Activated CD4-positive, alpha-beta T cell treated with anti-CD3 and anti-CD28 coated beads for 1 hour (primary cell): Measurements from ENCODE around the gene TNS4.

Experiments
- DNase-seq: peaks from one replicate; pipeline ENCODE4 v3.0.0-alpha.2; 2020

TNS4 gene

DNA sequence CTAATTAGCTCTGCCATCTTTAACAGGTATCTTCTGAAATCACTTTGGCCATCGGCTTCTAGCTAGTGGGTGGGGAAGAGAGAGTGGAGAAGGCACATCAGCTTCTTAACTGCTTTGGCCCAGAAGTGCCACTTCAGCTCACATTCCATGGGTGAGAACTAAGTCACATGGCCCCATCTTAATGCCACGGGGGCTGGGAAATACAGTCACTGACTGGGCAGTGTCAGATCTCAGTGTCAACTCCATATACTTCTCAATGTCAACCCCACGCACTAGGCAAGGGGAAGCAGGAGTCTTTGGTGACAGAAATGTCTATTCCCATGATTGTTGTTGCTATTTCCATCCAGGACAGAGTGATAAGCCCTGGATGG is 34.5 kb upstream of the TNS4 start:
- no peak for DNase-seq

DNA sequence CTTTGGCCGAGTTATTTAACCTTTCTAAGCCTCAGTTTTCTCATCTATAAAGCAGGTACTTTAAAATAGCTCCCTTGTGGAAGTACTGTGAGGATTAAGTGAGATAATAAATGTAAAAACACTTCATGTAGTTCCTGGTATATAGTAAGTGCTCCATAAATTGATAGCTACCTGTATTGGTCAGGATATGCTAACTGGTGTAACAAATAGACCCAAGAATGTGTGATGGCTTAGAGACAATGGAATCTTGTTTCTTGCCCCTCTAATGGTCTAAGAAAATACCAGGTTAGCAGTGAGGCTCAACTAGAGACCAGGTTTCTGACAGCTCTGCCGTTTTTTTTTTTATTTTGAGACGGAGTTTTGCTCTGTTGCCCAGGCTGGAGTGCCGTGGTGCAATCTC is 34.0 kb upstream of the TNS4 start:
- DNase-seq = no peak

DNA sequence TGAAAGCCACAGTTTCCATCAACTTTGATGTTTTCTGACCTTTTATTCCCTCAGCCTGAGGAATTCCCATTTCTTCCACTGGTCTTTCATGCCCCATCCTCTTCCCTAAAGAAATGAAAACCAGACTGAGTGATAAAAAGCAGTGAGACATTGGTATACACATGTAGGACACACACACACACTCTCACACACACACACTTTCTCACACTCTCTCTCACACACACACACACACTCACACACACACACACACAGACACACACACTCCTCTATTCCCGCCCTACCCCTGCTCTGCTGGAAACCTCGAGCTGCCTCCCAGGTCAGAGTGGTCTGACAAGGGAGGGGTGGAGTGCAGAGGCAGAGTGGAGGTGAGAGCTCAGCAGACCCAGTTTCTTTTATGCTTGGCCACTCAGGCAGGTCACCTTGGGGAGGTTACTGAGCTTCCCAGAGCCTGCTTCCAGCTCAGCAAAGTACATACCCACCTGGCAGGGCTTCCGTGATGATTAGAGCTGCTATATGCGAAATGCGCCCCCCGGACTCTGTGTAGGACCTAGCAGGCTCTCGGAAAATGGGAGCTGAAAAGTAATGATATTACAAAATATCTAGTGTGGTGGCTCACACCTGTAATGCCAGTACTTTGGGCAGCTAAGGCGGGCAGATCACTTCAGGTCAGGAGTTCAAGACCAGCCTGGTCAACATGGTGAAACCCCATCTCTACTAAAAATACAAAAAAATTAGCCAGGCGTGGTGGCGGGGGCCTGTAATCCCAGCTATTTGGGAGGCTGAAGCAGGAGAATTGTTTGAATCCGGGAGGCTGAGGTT is 33.2 kb upstream of the TNS4 start:
- no peak for DNase-seq

- no peak for DNase-seq
Observed at GRCh38 chr17:40533896-40534295, 32.5 kb upstream of the TNS4 start.

DNA sequence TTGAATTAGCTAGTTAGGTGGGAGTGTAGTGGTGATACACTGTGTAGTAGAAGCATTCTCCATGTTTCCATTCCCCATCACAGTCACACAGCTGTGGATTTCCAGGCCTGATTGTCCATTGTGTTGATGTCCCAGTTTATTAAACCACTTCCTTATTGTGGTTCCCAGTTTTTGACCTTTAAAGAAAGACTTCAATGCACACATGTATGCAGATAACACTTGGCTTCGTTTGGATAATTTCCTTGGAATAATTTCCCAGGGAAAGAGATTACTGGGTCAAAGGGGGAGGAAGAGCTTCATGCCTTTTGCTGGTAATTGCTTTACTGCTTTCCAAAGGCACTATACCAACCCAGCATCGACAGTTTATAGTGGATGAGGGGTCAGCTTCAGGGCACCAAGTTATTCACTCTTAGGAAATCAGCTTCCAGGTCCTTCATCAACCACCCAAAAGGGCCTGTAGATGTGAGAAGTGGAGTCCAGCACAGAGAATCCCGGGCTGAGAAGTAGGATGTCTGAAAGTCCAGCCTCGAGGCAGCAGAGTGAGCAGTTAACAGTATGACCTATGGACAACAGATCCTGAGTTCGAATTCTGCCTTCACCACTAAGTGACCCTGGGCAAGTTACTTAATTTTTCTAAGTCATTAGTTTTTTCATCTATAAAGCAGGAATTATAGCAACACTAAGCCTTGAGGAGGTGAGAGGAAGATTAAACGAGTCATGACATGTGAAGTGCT is 31.3 kb upstream of the TNS4 start:
- no peak for DNase-seq

- DNase-seq = no peak
Observed at GRCh38 chr17:40531051-40531991, 29.9 kb upstream of the TNS4 start.

GRCh38 chr17:40530531-40530994 is 29.1 kb upstream of the TNS4 start:
- DNase-seq = no peak

GRCh38 chr17:40529991-40530390 is 28.6 kb upstream of the TNS4 start:
- no peak for DNase-seq

DNA sequence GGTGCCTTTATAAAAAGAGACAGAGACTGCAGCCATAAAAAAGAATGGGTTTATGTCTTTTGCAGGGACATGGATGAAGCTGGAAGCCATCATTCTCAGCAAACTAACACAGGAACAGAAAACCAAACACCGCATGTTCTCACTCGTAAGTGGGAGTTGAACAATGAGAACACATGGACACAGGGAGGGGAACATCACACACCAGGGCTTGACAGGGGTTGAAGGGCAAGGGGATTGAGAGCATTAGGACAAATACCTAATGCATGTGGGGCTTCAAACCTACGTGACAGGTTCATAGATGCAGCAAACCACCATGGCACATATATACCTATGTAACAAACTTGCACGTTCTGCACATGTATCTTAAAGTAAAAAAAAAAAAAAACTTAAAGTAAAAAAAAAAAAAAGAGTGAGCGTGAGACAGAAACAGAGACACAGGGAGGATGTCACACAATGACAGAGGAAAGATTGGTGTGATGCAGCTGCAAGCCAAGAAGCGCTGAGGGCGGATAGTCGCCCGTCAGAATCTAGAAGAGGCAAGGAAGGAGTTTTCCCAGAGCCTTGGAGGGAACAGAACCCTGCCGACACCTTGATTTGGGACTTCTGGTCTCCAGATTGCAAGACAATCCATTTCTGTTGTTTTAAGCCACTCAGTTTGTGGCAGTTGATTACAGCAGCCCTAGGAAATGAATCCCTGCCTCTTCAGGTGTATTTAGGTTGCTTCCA is 27.4 kb upstream of the TNS4 start:
- DNase-seq = no peak

DNA sequence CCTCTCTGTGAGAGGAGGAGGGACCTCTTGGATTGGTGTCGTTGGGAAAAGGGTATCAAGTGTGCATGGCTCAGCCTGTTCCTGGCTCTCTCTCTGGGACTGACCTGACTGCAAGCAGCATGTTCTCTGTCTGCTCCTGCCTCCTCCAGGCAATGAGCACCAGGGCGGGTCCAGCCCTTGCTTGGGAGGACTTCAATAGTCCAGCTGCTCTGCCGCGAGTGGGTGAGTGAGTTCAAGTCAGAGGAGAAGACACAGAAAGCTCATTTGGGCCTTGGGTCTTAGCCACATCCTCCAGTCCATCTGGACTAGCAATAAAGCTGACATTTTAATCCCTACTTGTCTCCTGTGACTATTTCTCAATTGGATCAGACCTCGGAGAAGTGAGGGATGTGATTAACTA is 25.2 kb upstream of the TNS4 start:
- no peak for DNase-seq

DNA sequence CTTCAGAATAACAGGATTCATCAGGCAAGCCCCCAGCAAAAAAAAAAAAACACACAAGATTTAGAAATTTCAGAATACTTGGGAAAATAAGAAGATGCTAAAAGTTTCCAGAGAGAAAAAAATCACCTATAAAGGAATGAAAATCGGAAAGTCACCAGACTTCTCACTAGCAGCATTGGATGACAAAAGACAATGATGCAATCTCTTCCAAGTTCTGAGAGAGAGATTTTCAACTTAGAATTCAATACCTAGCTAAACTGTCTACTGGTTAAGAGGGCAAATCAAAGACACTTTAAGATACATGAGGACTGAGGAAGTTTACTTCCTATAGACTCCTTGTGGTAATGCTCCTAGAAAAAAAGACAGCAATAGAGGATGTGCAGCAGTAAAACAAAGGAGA is 23.9 kb upstream of the TNS4 start:
- DNase-seq = no peak

DNA sequence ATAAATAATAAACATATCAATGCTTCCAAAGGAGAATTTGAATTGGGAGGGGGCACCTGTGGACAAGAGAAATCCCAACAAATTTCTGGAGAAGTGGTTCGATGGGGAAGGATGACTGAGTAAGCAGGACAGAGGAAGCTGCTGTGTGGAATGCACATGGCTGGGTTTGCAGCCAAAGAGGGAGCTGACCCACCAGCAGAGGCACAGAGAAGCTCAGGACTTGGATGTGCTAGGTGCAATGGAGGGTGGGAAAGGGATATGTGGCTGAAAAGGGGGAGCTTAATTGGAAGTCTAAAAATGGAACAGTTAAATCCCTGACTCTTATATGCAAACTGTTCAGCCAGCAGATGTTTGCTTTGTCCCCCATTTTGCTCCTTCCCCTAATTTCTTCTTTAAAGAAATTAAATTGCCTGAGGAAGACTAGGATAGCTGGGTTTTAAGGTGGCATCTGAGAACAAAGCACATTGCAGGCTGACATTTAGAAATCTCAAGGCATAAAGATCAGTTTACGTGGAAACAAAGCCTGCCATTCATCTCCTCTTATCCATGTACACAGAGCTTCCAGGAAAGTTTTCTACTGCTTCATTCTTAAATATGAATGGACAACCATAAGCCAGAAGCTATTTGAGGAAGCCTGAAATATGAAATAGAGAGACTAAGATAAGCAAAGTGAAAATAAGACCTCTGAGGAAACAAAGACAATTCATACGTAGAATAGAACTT is 23.0 kb upstream of the TNS4 start:
- no peak for DNase-seq

DNA sequence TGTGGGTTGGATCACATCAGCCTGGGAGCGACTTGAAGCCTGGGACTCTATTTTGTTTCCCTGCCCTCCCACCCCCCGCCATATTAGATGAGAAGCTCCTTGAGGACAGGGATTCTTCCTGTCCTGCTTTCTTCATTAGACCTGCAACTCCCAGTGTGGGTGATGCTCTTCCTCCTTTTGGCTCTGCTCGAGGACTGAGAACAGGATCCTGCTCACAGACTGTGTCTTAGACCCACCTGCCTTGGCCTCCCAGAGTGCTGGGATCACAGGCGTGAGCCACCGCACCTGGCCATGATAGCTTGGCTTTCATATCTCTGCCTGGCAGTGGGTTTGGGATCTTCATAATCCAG is 21.5 kb upstream of the TNS4 start:
- DNase-seq = no peak

- DNase-seq = no peak
Observed at GRCh38 chr17:40522250-40522960, 21.0 kb upstream of the TNS4 start.

DNA sequence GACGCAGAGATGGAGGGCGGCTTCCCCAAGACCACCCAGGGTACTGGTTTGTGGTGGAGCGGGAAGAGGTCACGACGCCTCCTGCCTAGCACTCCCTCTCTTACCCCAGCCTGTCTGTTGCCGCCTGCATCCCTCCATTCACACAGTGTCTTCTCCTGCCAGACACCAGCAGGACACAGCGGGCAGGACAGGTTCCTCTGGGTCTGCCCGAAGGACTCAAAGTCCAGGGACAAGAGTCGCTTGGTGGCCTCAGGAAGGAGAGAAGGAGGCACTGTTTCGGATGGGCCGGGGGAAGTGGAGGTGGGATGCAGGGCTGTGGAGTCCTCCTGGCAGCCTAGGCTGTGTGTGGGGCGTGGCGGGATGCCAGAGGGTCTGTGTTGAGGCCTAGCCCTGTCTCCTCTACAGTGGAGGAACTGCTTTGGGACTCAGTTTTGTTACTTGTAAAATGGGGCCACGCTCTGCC is 19.6 kb upstream of the TNS4 start:
- DNase-seq = no peak

DNA sequence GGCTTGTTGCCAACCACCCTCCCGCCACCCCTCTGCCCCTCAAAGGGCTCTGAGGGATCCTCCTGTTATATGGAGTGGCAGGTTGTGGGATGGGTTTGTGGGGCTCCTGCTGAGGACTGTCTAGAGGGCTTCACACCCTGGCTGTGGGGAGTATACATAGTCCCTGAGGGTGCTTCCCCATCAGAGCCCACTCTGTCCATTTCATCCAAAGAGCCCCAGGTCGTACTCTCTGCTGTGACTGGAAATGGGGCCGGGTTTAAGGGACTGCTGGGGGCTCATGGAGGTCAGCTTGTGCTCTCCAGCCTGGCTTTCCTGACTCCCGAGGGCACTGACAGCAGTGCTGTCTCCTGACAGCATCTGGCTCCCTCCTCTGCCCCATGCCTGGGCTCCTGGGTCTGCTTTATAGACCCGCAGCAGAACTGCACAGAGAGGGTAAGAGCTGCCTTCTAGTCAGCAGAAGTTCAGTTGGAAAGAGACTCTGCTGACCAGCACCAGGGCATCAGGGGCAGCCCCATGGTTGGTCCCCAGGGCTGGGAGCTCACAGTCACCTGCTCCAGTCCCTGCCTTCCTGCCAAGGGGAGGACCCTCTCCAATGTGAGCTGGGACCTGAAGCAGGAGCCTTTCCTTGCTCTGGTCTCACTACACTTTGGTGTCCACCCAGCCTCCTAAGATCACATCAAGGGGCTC is 17.8 kb upstream of the TNS4 start:
- no peak for DNase-seq

DNA sequence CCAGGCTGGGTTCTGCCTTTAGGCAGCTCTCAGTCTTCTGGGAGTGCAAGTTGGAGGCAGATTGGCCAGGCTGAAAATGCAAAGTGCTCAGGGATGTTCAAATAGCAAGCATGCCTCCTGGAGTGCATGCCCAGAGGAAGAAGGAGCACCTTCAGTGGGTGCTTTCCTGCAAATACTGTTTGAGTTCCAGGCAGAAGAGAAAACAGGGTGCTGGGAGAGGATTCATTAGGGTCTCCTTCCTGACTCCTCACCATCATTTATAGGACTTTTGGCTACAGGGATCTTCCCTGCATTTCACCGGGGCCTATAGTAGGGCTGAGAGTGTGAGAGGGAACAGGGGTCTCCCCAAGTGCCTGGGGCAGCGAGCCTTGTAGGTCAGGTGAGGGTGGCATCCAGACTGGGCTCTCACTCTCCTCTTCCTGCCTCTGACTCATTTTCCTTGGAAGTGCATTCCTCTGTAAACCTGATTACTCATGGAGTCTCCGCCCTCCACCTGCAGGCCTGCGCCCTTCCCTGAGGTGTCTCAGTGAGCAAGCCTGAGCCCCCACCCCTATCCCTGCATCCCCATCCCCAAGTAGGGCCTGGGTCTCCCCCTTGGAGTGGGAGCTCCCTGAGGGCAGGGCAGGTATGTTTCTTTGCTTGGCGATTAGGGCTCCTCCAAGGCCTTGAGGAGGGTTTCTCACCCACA is 17.1 kb upstream of the TNS4 start:
- no peak for DNase-seq

GRCh38 chr17:40517981-40518380 is 16.6 kb upstream of the TNS4 start:
- no peak for DNase-seq

- DNase-seq = no peak
Observed at GRCh38 chr17:40517286-40517662, 15.9 kb upstream of the TNS4 start.
